ENCODE measurements around the gene UCKL1. TPM values are rescaled to one million over a fixed set of nuclear protein-coding genes. Genes with fewer than 3 reads are reported as not detected.
"Not testable (repeated sequence)": the region's sequence is repeated elsewhere in the genome, so short reads cannot be mapped to it uniquely, and the experiment has no call there.

Gene UCKL1
- total and polyA plus RNA-seq, 12 donors = 12.1 to 101 (median 37.8) TPM

- TF ChIP-seq CTCF (IDR thresholded peaks at IDR 0.05) = no peak
- no peak for TF ChIP-seq POLR2A (IDR thresholded peaks at IDR 0.05)
Observed at GRCh38 chr20:63972312-63973159, 16.3 kb upstream of the UCKL1 start.

DNA sequence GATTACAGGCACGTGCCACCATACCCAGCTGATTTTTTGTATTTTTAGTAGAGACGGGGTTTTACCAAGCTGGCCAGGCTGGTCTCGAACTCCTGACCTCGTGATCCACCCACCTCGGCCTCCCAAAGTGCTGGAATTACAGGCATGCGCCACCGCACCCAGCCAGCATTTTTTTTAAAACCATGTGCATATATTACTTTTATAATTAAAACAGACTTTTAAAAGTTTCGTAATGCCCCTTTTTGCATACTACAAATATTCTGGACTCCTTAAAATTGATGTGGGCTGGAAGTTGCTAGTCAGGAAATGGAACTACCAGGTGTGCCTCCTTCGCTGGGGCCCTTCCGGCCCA is 15.7 kb upstream of the UCKL1 start:
- not testable (repeated sequence) for DNase-seq; H3K4me3 ChIP-seq; H3K9me3 ChIP-seq (replicated peaks in 1 of 3); H3K36me3 ChIP-seq (replicated peaks in 1 of 2); H3K27ac ChIP-seq; H3K27me3 ChIP-seq
- H3K4me1 ChIP-seq (replicated peaks in 1 of 2) = peaks cover 8 to 20% of the 10 kb centered on the region in 2 donors
- intact Hi-C loops (cut with DNase I) = loop anchor here (2.0 to 10.0 kb wide), 3 partner anchors 187 to 433 kb away; no protein-coding TSS in a partner anchor
- WGBS, 4 donors = 81 to 87% (median 85%) methylated on average over 10 of the region's 10 CpGs

More at GRCh38 chr20:63972312-63973159, 16.3 kb upstream of the UCKL1 start:
- Histone ChIP-seq H3K9me3 (replicated peaks in 1 of 3) (no peaks in the 10 kb centered on the region), H3K4me3 (no peak overlapping the region), H3K36me3 (replicated peaks in 1 of 2) (no peaks in the 10 kb centered on the region), H3K27ac (peak overlapping the region in 1 of 5 donors; percentile 10), H3K27me3 (no peaks in the 10 kb centered on the region), H3K4me1 (replicated peaks in 1 of 2) (peaks cover 8 to 20% of the 10 kb centered on the region in 2 donors)
- 66 to 74% (median 70%) methylated on average over 7 to 18 of the region's 18 CpGs for WGBS, 4 donors
- peak in 5 of 7 donors; percentile 20 to 66 (median 27) for DNase-seq
- intact Hi-C loops (cut with DNase I) = loop anchor here (2.0 to 10.0 kb wide), 3 partner anchors 188 to 434 kb away; no protein-coding TSS in a partner anchor

DNA sequence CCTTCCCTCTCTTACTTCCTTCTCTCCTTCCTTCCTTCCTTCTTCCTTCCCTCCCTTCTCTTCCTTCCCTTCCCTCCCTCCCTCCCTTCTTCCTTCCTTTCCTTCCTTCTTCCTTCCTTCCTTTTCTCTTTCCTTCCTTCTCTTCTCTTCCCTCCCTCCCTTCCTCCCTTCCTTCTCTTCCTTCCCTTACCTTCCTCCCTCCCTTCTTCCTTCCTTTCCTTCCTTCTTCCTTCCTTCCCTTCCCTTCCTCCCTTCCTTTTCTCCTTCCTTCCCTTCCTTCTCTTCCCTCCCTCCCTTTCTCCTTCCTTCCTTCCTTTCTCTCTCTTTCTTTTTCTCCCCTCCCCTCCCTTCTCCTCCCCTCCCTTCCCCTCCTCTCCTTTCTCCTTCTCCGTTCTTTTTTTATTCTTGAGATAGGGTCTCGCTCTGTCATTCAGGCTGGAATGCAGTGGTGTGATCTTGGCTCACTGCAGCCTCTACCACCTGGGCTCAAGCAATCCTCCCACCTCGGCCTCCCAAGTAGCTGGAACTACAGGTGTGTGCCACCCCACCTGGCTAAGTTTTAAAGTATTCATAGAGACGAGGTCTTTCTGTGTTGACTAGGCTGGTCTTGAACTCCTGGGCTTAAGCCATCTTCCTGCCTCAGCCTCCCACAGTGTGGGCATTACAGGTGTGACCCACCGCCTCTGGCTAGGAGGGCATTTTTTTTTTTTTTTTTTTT is 14.7 kb upstream of the UCKL1 start:
- Histone ChIP-seq H3K4me1 (replicated peaks in 1 of 2) (peaks cover 8 to 20% of the 10 kb centered on the region in 2 donors), H3K27ac (no peak overlapping the region), H3K36me3 (replicated peaks in 1 of 2) (peaks cover 0 to 14% of the 10 kb centered on the region in 2 donors), H3K9me3 (replicated peaks in 1 of 3) (no peaks in the 10 kb centered on the region), H3K4me3 (no peak overlapping the region), H3K27me3 (no peaks in the 10 kb centered on the region)
- DNase-seq = no peak
- WGBS, 4 donors = 87 to 96% (median 94%) methylated on average over 5 of the region's 5 CpGs
- intact Hi-C loops (cut with DNase I) = loop anchor here (10.0 kb wide), 2 partner anchors 186 to 356 kb away; no protein-coding TSS in a partner anchor
- TF ChIP-seq CTCF (IDR thresholded peaks at IDR 0.05) (no peak), POLR2A (IDR thresholded peaks at IDR 0.05) (no peak)

GRCh38 chr20:63969838-63970713 is 13.9 kb upstream of the UCKL1 start, which contains the start of gene ZNF512B:
Gene ZNF512B (minus strand): TSS chr20:63969930. CDS start chr20:63967950, 1,980 bp downstream.
- intact Hi-C loops (cut with DNase I) = loop anchor here (10.0 kb wide), 2 partner anchors 185 to 355 kb away; no protein-coding TSS in a partner anchor
- TF ChIP-seq CTCF (IDR thresholded peaks at IDR 0.05) (no peak), POLR2A (IDR thresholded peaks at IDR 0.05) (no peak)
- Histone ChIP-seq H3K4me1 (replicated peaks in 1 of 2) (peaks cover 8 to 20% of the 10 kb centered on the region in 2 donors), H3K9me3 (replicated peaks in 1 of 3) (no peaks in the 10 kb centered on the region), H3K4me3 (peak within 1 kb of the TSS in 3 of 4 donors; percentile 49 to 92 (median 60)), H3K27me3 (no peaks in the 10 kb centered on the region), H3K36me3 (replicated peaks in 1 of 2) (peaks cover 0 to 14% of the 10 kb centered on the region in 2 donors), H3K27ac (peak within 1 kb of the TSS in 4 of 5 donors; percentile 43 to 68 (median 54))
- WGBS, 4 donors = 5 to 12% (median 6%) methylated on average over 1 to 59 of the region's 73 CpGs
- peak; percentile 71 to 82 (median 78) for DNase-seq
